Measurements from ENCODE around the gene SPRR5.

DNA sequence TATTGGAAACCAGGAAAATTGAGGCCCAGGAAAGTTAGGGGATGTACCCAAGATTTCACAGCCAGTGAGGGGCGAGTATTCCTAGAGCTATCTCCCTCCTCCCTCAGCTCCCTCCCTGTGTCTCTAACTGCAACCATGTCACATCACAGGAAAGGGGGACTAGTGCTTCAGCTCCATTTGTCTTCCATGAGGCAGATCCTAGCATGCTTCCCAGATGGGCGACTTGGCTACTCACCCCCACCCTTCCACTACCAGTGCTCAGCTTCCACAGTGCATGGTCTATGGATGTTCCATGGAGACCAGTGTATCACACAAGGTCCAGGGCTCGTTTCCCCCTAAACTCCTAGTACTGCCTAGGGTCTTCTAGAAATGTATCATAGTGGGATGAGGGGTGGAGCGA, 18.8 kb downstream of the SPRR5 start:
- TF ChIP-seq SP1 (IDR thresholded peaks at IDR 0.05) (no peak), TAF1 (conservative IDR thresholded peaks at IDR 0.05) (no peak), RAD21 (IDR thresholded peaks at IDR 0.05) (no peak)
- TF ChIP-seq, protein P1, sequence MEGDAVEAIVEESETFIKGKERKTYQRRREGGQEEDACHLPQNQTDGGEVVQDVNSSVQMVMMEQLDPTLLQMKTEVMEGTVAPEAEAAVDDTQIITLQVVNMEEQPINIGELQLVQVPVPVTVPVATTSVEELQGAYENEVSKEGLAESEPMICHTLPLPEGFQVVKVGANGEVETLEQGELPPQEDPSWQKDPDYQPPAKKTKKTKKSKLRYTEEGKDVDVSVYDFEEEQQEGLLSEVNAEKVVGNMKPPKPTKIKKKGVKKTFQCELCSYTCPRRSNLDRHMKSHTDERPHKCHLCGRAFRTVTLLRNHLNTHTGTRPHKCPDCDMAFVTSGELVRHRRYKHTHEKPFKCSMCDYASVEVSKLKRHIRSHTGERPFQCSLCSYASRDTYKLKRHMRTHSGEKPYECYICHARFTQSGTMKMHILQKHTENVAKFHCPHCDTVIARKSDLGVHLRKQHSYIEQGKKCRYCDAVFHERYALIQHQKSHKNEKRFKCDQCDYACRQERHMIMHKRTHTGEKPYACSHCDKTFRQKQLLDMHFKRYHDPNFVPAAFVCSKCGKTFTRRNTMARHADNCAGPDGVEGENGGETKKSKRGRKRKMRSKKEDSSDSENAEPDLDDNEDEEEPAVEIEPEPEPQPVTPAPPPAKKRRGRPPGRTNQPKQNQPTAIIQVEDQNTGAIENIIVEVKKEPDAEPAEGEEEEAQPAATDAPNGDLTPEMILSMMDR (IDR thresholded peaks at IDR 0.05; ENCODE audit: low read depth, low read length, missing input control) = no peak
- TF ChIP-seq, protein P2, sequence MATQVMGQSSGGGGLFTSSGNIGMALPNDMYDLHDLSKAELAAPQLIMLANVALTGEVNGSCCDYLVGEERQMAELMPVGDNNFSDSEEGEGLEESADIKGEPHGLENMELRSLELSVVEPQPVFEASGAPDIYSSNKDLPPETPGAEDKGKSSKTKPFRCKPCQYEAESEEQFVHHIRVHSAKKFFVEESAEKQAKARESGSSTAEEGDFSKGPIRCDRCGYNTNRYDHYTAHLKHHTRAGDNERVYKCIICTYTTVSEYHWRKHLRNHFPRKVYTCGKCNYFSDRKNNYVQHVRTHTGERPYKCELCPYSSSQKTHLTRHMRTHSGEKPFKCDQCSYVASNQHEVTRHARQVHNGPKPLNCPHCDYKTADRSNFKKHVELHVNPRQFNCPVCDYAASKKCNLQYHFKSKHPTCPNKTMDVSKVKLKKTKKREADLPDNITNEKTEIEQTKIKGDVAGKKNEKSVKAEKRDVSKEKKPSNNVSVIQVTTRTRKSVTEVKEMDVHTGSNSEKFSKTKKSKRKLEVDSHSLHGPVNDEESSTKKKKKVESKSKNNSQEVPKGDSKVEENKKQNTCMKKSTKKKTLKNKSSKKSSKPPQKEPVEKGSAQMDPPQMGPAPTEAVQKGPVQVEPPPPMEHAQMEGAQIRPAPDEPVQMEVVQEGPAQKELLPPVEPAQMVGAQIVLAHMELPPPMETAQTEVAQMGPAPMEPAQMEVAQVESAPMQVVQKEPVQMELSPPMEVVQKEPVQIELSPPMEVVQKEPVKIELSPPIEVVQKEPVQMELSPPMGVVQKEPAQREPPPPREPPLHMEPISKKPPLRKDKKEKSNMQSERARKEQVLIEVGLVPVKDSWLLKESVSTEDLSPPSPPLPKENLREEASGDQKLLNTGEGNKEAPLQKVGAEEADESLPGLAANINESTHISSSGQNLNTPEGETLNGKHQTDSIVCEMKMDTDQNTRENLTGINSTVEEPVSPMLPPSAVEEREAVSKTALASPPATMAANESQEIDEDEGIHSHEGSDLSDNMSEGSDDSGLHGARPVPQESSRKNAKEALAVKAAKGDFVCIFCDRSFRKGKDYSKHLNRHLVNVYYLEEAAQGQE (IDR thresholded peaks at IDR 0.05) = no peak
- TF ChIP-seq, protein P3, sequence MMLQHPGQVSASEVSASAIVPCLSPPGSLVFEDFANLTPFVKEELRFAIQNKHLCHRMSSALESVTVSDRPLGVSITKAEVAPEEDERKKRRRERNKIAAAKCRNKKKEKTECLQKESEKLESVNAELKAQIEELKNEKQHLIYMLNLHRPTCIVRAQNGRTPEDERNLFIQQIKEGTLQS (IDR thresholded peaks at IDR 0.05) = no peak
- TF ChIP-seq, protein P4, sequence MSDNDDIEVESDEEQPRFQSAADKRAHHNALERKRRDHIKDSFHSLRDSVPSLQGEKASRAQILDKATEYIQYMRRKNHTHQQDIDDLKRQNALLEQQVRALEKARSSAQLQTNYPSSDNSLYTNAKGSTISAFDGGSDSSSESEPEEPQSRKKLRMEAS (IDR thresholded peaks at IDR 0.05) = no peak

All from liver (tissue), 3 donors.